Central memory CD8-positive, alpha-beta T cell (primary cell): ENCODE measurements around the gene LRP5.

Source experiments
- ATAC-seq: fragments of 150-1000 bp; cut with Tn5 transposase; replicated peaks from 2 replicates; pipeline ENCODE4 v1.10.0; 2022; ENCODE audit warnings: mild to moderate bottlenecking, moderate FRiP score, moderate number of reproducible peaks; ENCODE audit not compliant: poor library complexity, severe bottlenecking; ENCODE audit errors: extremely low read depth
- DNase-seq, 2 donors: peaks; one replicate each; pipeline ENCODE4 v3.0.0; 2021; ENCODE audit warnings: low spot score in 2 of 2
- H3K27ac Mint-ChIP-seq: one replicate; pipeline ENCODE4 v1.8.0; 2022; ENCODE audit warnings: low read depth, mild to moderate bottlenecking, moderate library complexity, mixed read lengths
- H3K27me3 Mint-ChIP-seq: one replicate; pipeline ENCODE4 v1.8.0; 2022; ENCODE audit warnings: mixed read lengths
- H3K36me3 Mint-ChIP-seq: one replicate; pipeline ENCODE4 v1.8.0; 2022; ENCODE audit warnings: mild to moderate bottlenecking, moderate library complexity, mixed read lengths; ENCODE audit not compliant: insufficient read depth
- H3K4me1 Mint-ChIP-seq: one replicate; pipeline ENCODE4 v1.8.0; 2022; ENCODE audit warnings: mixed read lengths
- H3K4me3 Mint-ChIP-seq: one replicate; pipeline ENCODE4 v1.8.0; 2022; ENCODE audit warnings: mild to moderate bottlenecking, moderate library complexity, mixed read lengths
- H3K9me3 Mint-ChIP-seq: one replicate; pipeline ENCODE4 v1.8.0; 2022; ENCODE audit warnings: mixed read lengths

LRP5 gene

DNA sequence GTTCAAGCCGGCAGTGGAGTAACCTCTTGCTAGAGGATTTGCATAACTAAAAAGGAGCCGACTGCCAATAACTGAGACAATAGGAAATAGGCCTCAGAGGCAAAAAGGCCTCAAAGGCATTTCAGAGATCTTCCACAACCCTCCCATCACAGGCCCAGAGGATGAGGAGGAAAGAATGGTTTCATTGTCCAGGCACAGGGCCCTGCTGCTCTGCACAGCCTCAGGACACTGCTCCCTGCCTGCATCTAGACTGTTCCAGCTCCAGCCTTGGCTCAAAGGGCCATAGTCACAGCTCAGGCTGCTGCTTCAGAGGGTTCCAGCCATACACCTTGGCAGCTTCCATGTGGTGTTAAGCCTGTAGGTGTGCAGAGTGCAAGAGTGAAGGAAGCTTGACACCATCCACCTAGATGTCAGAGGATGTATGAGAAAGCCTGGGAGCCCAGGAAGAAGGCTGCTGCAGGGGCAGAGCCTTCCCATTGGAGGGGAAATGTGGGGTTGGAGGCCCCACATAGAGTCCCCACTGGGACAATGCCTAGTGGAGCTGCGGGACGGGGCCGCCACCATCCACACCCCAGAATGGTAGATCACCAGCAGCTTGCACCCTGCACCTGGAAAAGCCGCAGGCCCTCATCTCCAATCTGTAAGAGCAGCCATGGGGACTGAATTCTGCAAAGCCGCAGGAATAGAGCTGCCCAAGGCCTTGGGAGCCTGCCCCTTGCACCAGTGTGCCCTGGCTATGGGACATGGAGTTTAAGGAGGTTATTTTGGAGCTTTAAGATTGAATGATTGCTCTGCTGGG lies 8.2 kb upstream of the LRP5 start:
- no peak for ATAC-seq
- H3K27me3 Mint-ChIP-seq = no peaks in the 10 kb centered on the region
- peaks cover 8% of the 10 kb centered on the region for H3K4me1 Mint-ChIP-seq
- no peak overlapping the region for H3K27ac Mint-ChIP-seq
- H3K36me3 Mint-ChIP-seq = no peaks in the 10 kb centered on the region
- no peak for DNase-seq
- H3K4me3 Mint-ChIP-seq = no peak overlapping the region
- no peaks in the 10 kb centered on the region for H3K9me3 Mint-ChIP-seq

DNA sequence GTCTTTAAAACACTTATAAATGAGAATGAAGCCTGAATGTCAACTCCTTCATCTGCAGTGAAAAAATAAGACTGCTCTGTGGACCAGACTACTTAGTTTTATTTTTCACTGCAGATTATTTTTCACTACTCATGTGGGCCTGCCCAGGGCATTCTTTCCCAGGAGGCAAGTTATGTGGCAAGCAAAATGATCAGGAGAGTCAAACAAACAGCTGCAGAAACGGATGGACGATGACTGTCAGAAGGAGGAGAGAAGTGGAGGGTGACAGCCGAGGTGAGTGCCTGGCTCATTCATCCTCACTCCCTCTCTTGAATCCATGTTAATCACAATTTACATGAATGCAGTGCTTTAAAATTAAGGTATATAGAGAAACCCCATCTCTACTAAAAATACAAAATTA lies 5.8 kb upstream of the LRP5 start:
- no peak overlapping the region for H3K27ac Mint-ChIP-seq
- H3K9me3 Mint-ChIP-seq = no peaks in the 10 kb centered on the region
- no peaks in the 10 kb centered on the region for H3K36me3 Mint-ChIP-seq
- no peak for DNase-seq
- no peak overlapping the region for H3K4me3 Mint-ChIP-seq
- no peak for ATAC-seq
- peaks cover 18% of the 10 kb centered on the region for H3K4me1 Mint-ChIP-seq
- no peaks in the 10 kb centered on the region for H3K27me3 Mint-ChIP-seq

DNA sequence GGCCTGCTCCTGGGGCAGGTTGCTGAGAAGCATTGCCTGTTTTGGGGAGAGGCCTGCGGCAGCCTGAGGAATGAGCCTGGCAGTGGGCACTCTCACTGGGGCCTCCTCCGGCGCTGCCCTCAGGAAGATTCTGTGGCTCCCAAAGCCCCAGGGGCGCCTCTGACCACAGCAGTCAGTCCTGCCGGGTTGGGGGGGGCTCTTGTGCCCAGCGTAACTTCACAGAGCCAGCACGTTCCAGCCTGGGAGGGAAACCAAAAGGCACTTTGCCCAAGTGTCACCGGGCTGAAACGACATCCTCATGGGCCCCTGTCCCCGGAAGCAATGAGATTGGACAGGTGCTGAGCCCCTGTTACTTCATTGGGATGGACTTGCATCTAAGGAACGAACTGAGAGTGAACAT lies 4.3 kb upstream of the LRP5 start:
- ATAC-seq (no peak), DNase-seq (no peak)
- Mint-ChIP-seq H3K9me3 (no peaks in the 10 kb centered on the region), H3K27ac (no peak overlapping the region), H3K36me3 (no peaks in the 10 kb centered on the region), H3K27me3 (no peaks in the 10 kb centered on the region), H3K4me1 (peaks cover 19% of the 10 kb centered on the region), H3K4me3 (no peak overlapping the region)

DNA sequence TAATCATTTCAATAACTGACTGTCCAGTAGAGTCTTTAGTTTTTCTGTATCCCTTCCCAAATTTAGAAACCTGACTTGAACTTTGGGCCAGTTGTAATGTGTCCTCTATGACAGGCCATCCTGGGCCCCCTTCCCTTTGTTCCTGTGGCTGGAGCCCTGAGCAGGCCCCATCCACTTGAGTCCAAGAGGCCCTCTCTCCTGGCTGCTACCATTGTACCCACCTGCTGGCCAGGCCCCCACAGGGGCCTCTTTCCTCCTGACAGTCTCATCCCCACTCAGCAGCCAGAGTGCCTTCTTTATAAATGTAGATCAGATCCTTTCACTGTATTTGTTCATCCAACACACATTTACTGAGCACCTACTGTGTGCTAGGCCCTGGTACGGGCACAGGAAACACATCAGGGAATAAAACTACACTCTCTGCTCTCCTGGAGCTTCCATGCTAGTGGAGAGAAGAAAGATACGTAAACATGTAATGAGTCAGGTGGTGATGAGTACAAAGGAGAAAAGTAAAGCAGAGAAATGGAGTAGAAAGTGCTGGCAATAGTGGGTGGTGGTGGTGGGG lies 2.7 kb upstream of the LRP5 start:
- Mint-ChIP-seq H3K27me3 (no peaks in the 10 kb centered on the region), H3K4me1 (peaks cover 29% of the 10 kb centered on the region), H3K4me3 (no peak overlapping the region), H3K9me3 (no peaks in the 10 kb centered on the region), H3K36me3 (no peaks in the 10 kb centered on the region), H3K27ac (peak overlapping the region; percentile 13)
- ATAC-seq (no peak), DNase-seq (no peak)

DNA sequence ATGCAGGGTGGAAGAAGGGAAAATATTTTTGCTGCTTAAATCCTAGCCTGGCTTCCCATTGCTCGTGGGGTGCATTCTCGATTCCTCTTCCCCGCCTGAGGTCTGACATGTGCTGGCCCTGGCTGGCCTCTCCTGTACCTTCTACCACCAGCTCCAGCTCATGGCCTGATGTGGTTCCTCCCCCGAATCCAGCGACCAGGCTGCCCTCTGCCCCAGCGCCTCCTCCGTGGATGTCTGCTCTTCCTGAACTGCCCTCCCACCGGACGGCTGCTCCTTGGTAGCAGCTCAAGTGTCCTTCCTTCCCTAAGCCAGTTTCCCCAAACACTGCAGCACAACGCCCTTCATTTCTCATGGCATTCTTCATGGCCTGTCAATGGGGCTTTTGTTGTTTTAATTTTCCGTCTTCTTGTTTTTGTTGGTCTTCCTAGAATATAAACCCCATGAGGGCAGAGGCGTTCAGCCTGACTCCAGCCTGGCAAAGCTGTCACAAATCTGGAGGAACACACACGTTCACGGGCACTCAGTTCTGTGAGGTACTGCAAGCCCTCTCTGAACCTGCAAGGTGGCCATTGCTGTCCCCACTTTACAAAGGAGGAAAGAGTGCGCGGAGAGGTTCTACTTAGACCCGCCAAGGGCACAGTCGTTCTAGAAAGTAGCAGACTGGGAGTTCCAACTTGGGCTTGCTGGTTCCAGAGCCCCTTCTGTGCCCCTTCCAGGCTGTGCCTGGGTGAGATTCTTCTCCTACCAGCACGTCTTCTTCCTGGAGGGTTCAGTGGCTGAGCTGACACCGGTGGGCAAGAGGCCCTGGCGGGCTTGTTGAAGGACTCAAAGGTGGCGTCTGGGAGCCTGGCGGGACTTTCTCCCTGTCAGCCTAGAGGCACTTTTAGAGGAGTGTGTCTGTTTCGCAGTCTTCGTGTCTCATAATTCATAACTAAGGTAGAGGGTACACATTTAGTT lies 953 bp upstream of the LRP5 start:
- no peak for DNase-seq
- peaks cover 22% of the 10 kb centered on the region for H3K4me1 Mint-ChIP-seq
- H3K27me3 Mint-ChIP-seq = peaks cover 4% of the 10 kb centered on the region
- peak overlapping the region; percentile 60 for H3K4me3 Mint-ChIP-seq
- no peaks in the 10 kb centered on the region for H3K9me3 Mint-ChIP-seq
- H3K27ac Mint-ChIP-seq = peak overlapping the region; percentile 22
- no peak for ATAC-seq
- no peaks in the 10 kb centered on the region for H3K36me3 Mint-ChIP-seq

DNA sequence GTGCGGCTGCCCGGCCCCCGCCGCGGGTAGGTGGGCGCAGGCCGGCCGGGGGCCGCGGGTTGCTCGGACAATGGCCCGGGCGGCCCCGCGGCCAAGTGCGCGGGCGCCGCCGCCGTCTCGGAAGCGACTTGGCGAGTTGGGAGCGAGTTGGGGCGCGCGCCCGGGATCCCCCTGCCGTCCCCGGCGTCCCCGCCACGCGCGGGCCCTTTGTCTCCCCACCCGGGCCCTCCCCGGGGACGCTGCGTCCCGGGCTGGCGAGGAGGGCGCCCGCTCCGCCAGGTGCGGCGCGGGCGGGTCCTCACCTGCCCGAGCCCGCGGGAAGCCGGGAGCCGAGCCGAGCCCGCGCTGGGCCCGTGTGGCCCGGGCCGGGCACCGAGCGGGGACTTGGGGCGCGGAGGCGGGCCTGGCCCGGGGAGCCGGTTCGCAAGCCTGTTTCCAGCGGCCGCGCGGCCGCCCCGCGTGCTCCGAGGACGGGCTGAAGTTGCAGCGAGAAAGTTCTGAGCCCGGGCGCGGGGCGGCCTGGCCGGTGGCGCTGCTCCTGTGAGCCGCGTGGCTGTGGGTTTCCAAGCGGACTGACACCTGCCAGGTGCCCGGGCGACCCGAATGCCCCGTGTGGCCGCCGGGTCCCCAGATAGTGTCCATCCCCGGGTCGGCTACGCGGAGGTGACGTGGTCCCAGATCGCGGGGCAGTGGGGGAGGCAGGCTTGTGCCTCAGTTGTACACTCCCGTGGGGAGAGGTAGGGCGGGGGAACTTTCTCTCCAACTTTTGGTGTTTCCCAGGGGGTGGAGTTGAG lies 586 bp downstream of the LRP5 start:
- H3K36me3 Mint-ChIP-seq = no peaks in the 10 kb centered on the region
- peaks cover 9% of the 10 kb centered on the region for H3K27me3 Mint-ChIP-seq
- peaks cover 22% of the 10 kb centered on the region for H3K4me1 Mint-ChIP-seq
- peak overlapping the region; percentile 76 for H3K4me3 Mint-ChIP-seq
- no peak overlapping the region for H3K27ac Mint-ChIP-seq
- DNase-seq = no peak
- no peaks in the 10 kb centered on the region for H3K9me3 Mint-ChIP-seq
- peak; percentile 58 for ATAC-seq

DNA sequence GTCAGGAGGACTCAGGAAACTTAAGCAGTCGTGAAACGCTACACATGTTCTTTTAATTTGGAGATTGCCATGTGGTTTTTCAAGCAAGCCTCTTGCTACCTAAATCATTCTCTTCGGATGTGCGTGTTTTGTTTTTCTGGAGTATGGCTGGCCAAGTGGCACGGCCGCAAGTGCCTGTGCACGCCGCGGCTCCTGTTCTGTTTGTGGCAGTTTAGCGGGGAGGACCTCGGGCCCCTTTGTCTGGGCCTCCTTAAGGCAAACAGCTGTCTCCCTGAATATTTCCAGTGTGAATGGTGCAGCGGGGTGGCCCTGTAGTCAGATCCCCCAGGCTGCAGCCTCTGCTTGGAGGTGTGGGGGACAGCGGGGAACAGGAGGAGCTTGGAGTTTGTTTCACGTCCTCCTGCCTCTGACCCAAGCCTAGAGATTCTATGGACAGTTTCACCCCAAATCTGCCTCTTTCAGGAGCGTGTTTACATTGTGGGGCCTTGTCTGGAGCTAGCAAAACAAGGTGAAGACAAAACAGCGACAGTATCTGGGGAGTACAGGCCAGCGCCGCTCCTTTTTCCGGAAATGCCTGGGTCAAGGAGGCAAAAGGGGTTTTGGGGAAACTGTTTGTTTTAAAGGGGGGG lies 1.3 kb downstream of the LRP5 start:
- DNase-seq (no peak), ATAC-seq (no peak)
- Mint-ChIP-seq H3K4me3 (peak overlapping the region; percentile 76), H3K27ac (no peak overlapping the region), H3K27me3 (peaks cover 9% of the 10 kb centered on the region), H3K9me3 (no peaks in the 10 kb centered on the region), H3K36me3 (no peaks in the 10 kb centered on the region), H3K4me1 (peaks cover 22% of the 10 kb centered on the region)

DNA sequence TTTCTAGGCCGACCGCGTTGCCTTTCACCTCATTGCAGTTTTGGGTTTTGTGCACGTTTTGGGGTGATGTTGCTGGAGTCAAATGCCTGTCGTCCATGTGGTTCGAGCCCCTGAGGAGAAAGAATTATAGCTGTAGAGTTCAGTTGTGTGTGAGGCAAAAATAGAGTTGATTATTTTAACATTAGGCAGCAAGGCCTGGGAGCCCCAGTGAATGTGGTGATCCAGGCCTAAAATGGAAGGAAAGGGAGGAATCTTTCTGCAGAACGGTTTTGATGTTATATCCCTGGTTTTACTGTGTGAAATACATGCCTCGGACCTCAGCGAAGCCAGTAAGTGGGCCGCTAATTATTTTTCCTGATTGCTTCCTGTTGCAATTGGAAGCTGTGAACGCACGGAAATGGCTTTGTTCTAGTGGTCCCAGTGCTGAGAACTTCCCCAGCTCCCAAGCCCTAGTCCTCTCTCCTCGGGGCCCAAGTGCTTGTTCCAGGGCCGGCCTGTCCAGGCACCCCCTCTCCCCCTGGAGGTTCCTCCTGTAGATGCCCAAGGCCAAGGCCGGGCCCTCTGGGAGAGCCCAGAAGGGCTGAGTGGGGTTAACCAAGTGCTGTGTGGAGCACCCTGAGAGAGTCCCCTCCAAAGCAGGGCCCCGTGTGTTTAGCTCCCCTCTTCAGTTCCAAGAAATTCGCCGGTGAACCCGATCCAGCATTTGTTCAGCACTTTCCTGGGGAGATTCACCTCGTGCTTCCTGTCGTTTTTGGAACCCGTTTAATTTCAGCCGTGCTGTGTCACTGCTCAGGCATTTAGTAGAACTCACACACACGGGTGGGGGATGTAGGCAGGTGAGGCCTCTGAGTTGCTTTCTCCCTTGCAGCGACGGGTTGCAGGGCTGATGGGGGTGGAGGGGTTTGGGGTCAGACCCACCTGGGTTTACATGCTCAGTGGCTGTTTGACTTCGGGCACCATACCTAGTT lies 2.1 kb downstream of the LRP5 start:
- no peaks in the 10 kb centered on the region for H3K9me3 Mint-ChIP-seq
- no peak overlapping the region for H3K27ac Mint-ChIP-seq
- ATAC-seq (no peak), DNase-seq (no peak)
- peaks cover 22% of the 10 kb centered on the region for H3K4me1 Mint-ChIP-seq
- peak overlapping the region; percentile 76 for H3K4me3 Mint-ChIP-seq
- no peaks in the 10 kb centered on the region for H3K36me3 Mint-ChIP-seq
- peaks cover 9% of the 10 kb centered on the region for H3K27me3 Mint-ChIP-seq

DNA sequence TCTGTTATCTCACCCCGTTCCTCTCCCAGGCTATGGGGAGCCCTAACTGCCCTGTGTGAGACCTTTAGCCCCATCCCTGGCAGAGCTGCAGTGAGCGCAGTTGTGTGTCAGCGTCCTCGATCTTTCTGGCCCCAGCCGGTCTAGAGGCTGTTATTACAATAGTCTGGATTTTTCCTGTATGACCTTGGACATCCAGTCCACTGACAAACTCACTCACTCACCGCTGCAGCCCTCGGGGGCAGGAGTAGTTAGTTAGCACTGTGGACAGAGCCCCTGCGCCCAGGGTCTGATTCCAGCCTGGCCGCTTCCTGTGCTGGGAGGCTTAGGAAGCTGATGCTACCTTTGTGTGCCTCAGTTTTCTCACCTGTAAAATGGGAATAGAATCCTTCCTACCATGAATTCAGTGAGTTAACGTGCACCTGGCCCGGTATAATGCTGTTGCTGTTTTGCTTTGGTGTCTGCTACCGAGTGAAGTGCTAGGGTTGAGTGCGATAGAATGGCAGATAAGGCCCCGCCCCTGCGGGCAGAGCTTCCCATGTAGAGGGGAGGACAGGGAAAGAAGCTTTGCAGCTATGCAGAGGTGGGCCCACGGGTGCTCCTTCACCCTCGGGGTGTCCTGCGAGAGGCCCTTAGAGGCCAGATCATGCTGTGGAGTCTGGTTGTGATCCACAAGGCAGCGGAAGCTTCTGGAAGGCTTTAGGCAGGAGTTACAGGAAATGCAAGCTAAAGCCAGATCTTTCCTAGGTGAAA lies 3.0 kb downstream of the LRP5 start:
- H3K27me3 Mint-ChIP-seq = peaks cover 9% of the 10 kb centered on the region
- H3K27ac Mint-ChIP-seq = no peak overlapping the region
- H3K9me3 Mint-ChIP-seq = no peaks in the 10 kb centered on the region
- peaks cover 22% of the 10 kb centered on the region for H3K4me1 Mint-ChIP-seq
- no peak for DNase-seq
- H3K36me3 Mint-ChIP-seq = peaks cover 2% of the 10 kb centered on the region
- no peak for ATAC-seq
- no peak overlapping the region for H3K4me3 Mint-ChIP-seq

DNA sequence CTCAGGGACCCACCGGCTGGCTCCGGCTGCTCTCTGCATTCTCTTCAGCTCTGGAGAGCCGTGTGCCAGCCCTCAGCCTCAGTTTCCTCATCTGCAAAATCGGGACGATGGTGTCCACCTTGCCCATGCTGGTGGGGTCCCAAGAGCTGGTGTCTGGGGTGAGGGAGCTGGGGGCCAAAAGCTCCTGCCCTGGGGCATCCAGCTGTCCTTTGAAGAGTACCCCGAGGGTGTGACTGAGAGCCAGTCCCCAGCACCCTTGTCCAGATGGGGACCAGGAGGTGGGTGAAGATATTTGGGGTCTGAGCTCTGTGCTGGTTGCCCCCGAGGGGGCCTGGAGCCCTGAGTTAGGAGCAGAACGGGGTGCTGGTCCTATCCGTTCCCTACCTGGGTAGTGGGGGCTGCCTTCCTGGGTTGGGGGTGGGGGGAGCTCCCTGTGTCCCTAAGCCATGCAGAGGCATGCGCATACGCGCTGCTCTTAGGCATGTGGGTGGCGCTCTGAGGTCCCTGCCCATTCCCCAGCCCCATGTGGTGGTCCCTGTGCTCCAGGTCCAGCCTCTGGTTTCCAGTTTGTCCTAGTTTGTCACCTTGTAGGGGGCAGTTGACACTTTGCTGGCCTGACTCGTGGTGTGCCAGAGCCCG lies 4.9 kb downstream of the LRP5 start:
- Mint-ChIP-seq H3K27ac (no peak overlapping the region), H3K27me3 (peaks cover 16% of the 10 kb centered on the region), H3K4me1 (peaks cover 11% of the 10 kb centered on the region), H3K36me3 (peaks cover 2% of the 10 kb centered on the region), H3K9me3 (no peaks in the 10 kb centered on the region), H3K4me3 (no peak overlapping the region)
- no peak for ATAC-seq
- no peak for DNase-seq
